ENCODE results near the gene TDO2. TPM values are rescaled to one million over a fixed set of nuclear protein-coding genes. Genes with fewer than 3 reads are reported as not detected.
A peak's percentile ranks its signal among the peaks of the same experiment; 100 is the strongest.

The TDO2 gene
- total and polyA plus RNA-seq, 2 of the 13 experiments (the other 11 are each of a cell fraction or from before 2014, with no cell fraction given) = not detected

DNA sequence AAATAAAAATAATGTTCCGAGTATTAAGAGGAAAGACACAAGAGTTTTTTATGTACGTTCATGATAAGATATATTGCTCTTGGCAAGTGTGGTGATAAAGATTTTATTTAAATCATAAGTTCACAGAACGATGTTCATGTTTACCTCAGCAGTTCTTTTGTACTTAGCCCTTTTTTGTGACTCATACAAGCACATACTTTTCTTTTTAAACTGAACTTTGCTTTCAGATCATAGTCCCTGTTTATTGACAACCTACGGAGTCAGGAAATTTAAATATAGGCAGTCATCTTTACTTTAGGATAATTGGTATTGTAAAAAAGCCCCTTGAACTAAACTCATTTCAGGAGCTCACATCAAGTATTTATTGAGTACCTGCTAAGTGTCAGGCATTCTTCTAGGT is 51.4 kb downstream of the TDO2 start:
- intact Hi-C loops (cut with micrococcal nuclease; ENCODE audit: unreplicated experiment) = no loop called here
- Histone ChIP-seq H2AFZ (ENCODE audit: low read length) (no peak overlapping the region), H3K36me3 (replicated peaks in 1 of 2; ENCODE audit: control insufficient read depth in 1 of 2, insufficient read depth in 2 of 2, low read length in 2 of 2) (no peaks in the 10 kb centered on the region), H3K79me2 (ENCODE audit: insufficient read depth, low read length) (no peaks in the 10 kb centered on the region), H3K9ac (ENCODE audit: insufficient read depth, low read depth, low read length) (no peak overlapping the region), H3K4me3 (replicated peaks in 1 of 3; ENCODE audit: insufficient read depth in 1 of 3, low read depth in 2 of 3, low read length in 3 of 3) (no peak overlapping the region), H4K20me1 (ENCODE audit: insufficient read depth, low read length) (no peaks in the 10 kb centered on the region), H3K27ac (ENCODE audit: extremely low read length, insufficient read depth, low read length) (no peak overlapping the region), H3K4me2 (ENCODE audit: low read depth, low read length) (peak overlapping the region; percentile 80; the same call in 1 of the 2 replicates), H3K27me3 (ENCODE audit: control insufficient read depth in 1 of 2, insufficient read depth in 2 of 2, low read length in 2 of 2) (no peaks in the 10 kb centered on the region), H3K9me3 (ENCODE audit: low read length) (no peaks in the 10 kb centered on the region), H3K4me1 (ENCODE audit: insufficient read depth, low read length) (peaks cover 25% of the 10 kb centered on the region)
- peak; percentile 48; the same call in 2 of the 3 replicates for ATAC-seq
- DNase-seq (ENCODE audit: low spot score) = peak; percentile 41
- FAIRE-seq = no peak
- ChIA-PET CTCF (ENCODE audit: low intra/inter-chr PET ratio, low total read pairs) (no interaction called here), POLR2A (no interaction called here)
- WGBS (ENCODE audit: low lambda C conversion rate) = 12% methylated on average over 4 of the region's 4 CpGs
- BruUV-seq (replicated peaks) = no TSS peak
- in situ Hi-C loops (cut with HindIII; ENCODE audit: extremely low pct_ligation_motif_present, low pct_unique_long_range_greater_than_20kb) = no loop called here
- TF ChIP-seq, protein P1, sequence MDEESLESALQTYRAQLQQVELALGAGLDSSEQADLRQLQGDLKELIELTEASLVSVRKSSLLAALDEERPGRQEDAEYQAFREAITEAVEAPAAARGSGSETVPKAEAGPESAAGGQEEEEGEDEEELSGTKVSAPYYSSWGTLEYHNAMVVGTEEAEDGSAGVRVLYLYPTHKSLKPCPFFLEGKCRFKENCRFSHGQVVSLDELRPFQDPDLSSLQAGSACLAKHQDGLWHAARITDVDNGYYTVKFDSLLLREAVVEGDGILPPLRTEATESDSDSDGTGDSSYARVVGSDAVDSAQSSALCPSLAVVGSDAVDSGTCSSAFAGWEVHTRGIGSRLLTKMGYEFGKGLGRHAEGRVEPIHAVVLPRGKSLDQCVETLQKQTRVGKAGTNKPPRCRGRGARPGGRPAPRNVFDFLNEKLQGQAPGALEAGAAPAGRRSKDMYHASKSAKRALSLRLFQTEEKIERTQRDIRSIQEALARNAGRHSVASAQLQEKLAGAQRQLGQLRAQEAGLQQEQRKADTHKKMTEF (CRISPR knock-in tag; IDR thresholded peaks at IDR 0.05) = peak; percentile 35; the same call in 1 of the 2 replicates
- no peak for TF ChIP-seq ZFP82 (CRISPR knock-in tag; IDR thresholded peaks at IDR 0.05; ENCODE audit: borderline replicate concordance)
- TF ChIP-seq MTF1 (CRISPR knock-in tag; IDR thresholded peaks at IDR 0.05) = no peak
- TF ChIP-seq EP300 (IDR thresholded peaks at IDR 0.05; ENCODE audit: low read depth in 2 of 2, low read length in 2 of 2) = peak in 1 of 2 experiments; percentile 49; a peak in 1 of 4 replicates
- no peak for TF ChIP-seq EP300 (CRISPR knock-in tag; IDR thresholded peaks at IDR 0.05; ENCODE audit: borderline replicate concordance)
- no peak for TF ChIP-seq ZFP36 (IDR thresholded peaks at IDR 0.05; ENCODE audit: borderline replicate concordance, low read depth, low read length, partially characterized antibody)
- TF ChIP-seq, protein P2, sequence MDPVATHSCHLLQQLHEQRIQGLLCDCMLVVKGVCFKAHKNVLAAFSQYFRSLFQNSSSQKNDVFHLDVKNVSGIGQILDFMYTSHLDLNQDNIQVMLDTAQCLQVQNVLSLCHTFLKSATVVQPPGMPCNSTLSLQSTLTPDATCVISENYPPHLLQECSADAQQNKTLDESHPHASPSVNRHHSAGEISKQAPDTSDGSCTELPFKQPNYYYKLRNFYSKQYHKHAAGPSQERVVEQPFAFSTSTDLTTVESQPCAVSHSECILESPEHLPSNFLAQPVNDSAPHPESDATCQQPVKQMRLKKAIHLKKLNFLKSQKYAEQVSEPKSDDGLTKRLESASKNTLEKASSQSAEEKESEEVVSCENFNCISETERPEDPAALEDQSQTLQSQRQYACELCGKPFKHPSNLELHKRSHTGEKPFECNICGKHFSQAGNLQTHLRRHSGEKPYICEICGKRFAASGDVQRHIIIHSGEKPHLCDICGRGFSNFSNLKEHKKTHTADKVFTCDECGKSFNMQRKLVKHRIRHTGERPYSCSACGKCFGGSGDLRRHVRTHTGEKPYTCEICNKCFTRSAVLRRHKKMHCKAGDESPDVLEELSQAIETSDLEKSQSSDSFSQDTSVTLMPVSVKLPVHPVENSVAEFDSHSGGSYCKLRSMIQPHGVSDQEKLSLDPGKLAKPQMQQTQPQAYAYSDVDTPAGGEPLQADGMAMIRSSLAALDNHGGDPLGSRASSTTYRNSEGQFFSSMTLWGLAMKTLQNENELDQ (CRISPR knock-in tag; IDR thresholded peaks at IDR 0.05; ENCODE audit: borderline replicate concordance) = no peak
- TF ChIP-seq ZNF614 (CRISPR knock-in tag; IDR thresholded peaks at IDR 0.05; ENCODE audit: borderline replicate concordance) = 0 out of 2 replicates have a peak, but pooled peaks have one; percentile 27
- no peak for TF ChIP-seq GTF3A (CRISPR knock-in tag; conservative IDR thresholded peaks at IDR 0.05)
- TF ChIP-seq ZSCAN22 (CRISPR knock-in tag; IDR thresholded peaks at IDR 0.05) = no peak
- TF ChIP-seq, protein P3, sequence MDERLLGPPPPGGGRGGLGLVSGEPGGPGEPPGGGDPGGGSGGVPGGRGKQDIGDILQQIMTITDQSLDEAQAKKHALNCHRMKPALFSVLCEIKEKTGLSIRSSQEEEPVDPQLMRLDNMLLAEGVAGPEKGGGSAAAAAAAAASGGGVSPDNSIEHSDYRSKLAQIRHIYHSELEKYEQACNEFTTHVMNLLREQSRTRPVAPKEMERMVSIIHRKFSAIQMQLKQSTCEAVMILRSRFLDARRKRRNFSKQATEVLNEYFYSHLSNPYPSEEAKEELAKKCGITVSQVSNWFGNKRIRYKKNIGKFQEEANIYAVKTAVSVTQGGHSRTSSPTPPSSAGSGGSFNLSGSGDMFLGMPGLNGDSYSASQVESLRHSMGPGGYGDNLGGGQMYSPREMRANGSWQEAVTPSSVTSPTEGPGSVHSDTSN (CRISPR knock-in tag; IDR thresholded peaks at IDR 0.05) = no peak
- no peak for TF ChIP-seq PHF5A (CRISPR knock-in tag; IDR thresholded peaks at IDR 0.05; ENCODE audit: low read depth, unreplicated experiment)
- no peak for TF ChIP-seq SP140L (CRISPR knock-in tag; IDR thresholded peaks at IDR 0.05; ENCODE audit: borderline replicate concordance)
- TF ChIP-seq CREM (IDR thresholded peaks at IDR 0.05) = peak; percentile 60
- no peak for TF ChIP-seq CREM (CRISPR knock-in tag; IDR thresholded peaks at IDR 0.05)
- no peak for TF ChIP-seq SETDB1 (CRISPR knock-in tag; IDR thresholded peaks at IDR 0.05; ENCODE audit: borderline replicate concordance)
- TF ChIP-seq KAT2B (IDR thresholded peaks at IDR 0.05; ENCODE audit: borderline replicate concordance, low read depth, low read length) = no peak
- no peak for TF ChIP-seq KAT8 (CRISPR knock-in tag; IDR thresholded peaks at IDR 0.05)

Data from HepG2 (cell line).